Myocyte (in vitro differentiated cells): ENCODE results near the gene DLGAP4. TPM values are rescaled to one million over a fixed set of nuclear protein-coding genes. Genes with fewer than 3 reads are reported as not detected.
"Not testable (repeated sequence)": the region's sequence is repeated elsewhere in the genome, so short reads cannot be mapped to it uniquely, and the experiment has no call there.

Experiments used
- DNase-seq: peaks from one replicate; pipeline ENCODE4 v3.0.0-alpha.2; 2012; ENCODE audit warnings: low read depth
- total RNA-seq: library from RNA; depleted of rRNA; stranded (reverse); fragments of >200 nt; gene quantifications from 2 replicates; pipeline ENCODE4 v1.2.3, GENCODE V29; 2014

The DLGAP4 gene
- total RNA-seq, 1 donor from 2014 or later: 39.7 TPM

DNA sequence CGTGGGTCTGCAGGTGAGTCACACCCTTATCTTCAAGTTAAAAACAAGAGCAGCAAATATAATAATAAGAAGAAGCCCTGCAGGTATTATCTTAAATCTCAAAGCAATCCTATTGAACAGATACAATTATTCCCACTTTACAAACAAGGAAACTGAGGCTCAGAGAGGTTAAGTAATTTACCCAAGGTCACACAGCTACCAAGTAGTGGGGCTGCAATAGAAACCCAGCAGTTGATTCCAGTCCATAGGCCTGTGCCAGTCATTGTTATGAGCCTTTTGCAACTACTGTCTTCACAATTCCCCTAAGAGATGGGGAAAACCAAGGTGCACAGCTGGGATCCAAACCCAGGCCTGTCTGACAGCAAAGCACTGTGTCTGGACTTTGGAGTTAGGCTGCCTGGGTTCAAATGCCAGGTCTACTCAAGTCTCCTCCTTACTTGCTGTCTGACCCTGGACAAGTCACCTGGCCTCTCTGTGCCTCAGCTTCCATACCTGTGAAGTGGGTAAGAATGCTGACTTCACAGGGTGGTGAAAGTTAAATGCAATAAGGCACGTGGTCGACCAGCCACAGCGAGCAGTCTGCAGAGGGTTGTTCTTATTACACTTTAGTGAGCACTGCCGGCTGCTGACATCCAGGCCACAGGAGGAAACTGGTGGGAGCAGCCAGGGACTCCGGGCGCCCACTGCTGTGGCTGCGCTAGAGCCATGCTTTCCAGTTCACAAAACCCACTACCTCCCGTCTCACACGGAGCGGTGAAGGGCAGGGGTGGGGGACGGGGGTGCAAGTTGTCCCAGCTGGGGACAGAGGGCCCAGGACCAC is 241.3 kb downstream of the DLGAP4 start:
- DNase-seq: no peak

GRCh38 chr20:36548006-36548315 is 241.8 kb downstream of the DLGAP4 start:
- DNase-seq: no peak

GRCh38 chr20:36548704-36549627 is 242.8 kb downstream of the DLGAP4 start:
- no peak for DNase-seq

DNA sequence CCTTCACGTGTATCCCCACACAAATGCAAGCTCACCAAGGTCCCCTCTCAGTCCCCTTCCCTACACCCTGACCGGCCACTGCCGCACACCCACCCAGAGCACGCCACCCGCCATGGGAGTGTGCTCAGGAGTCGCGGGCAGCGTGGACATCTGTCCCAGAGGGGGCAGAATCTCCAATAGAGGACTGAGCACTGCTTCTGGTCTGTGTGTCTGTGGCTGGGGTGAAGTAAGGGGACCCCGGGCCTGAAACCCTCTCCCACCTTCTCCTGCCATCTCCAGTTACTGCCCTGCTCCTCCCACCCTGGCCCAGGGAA is 243.4 kb downstream of the DLGAP4 start:
- DNase-seq: no peak

DNA sequence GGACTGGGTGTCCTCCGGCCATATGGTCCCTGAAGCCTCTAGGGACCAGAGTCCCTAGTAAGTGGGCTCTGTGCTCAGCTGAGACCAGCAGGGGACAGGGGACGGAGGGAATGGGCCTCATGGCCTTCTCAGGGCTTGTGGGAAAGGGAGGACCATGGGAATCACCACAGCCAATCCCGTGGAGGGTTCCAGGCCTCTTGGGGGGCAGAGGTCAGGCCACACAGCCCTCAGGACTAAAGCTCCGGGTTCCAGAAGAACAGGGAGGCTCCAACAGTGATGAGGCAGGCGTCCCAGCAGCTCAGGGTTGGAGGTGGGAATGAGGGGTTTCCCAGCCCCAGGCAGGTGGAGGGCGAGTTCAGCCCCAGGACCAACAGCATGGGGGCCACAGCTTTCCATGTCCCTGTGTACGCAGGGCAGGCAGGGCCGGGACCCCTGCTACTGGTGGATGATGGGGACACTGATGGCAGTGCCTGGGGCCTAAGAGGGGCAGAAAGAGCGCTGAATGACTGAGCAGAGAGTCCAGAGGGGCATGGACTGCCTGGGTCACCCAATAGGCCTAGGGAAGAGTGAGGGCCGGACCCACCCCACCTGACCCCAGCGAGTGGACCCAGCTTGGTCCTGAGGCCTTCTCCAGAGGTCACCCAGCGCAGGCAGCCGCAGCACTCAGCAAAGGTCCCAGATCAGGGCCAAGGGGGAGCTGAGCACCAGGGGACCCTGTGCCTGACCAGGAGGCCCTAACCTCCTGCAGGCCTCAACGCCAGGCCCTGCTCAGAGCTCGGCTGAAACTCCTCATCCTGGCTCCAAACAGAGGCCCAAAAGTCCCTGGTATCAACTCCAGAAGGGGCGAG is 244.0 kb downstream of the DLGAP4 start:
- peak; percentile 20 for DNase-seq

DNA sequence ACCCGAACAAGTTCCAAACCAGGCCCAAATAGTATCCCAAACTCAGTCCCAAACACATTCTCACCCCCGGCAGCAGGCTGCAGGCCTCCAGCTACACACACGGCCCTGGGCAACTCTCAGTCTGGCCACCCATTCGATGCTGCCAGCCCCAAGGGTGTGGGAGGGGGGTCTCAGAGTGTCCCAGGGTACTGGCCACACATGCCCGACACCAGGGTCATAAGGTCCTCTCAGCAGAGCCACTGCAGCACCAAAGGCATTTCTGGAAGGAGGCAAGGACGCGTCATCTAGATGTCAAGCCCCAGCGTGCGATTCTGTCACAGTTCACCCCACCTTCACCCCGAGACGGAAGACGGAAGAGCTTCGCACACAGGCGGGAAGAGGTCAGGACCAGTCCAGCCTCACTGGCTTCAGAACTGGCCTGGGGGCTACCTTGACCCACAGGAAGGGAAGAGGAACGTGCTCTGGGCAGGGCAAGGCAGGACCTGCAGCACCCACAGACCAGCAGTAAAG is 244.7 kb downstream of the DLGAP4 start:
- DNase-seq: peak; percentile 28

- no peak for DNase-seq
Observed at GRCh38 chr20:36555248-36555647, 249.1 kb downstream of the DLGAP4 start.

DNA sequence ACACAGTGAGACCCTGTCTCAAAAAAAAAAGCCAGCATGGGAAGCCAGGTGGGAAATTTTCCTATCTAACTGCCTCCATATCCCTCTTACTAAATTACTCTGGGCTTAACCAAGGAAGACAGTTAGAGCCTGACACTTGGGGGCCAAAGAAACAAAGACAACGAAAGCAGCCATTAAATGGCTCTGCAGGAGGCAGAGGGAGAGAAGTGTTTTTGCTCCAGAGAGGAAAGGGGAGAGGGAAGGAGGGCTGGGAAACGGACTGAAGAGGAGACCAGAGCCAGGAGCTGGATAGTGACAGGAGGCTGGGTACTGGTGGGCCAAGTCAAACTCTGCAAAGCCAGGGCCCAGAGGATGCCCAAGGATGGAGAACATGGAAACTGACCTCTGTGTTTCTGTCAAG is 256.6 kb downstream of the DLGAP4 start:
- no peak for DNase-seq

- DNase-seq: no peak
Observed at GRCh38 chr20:36563374-36563773, 257.2 kb downstream of the DLGAP4 start.

DNA sequence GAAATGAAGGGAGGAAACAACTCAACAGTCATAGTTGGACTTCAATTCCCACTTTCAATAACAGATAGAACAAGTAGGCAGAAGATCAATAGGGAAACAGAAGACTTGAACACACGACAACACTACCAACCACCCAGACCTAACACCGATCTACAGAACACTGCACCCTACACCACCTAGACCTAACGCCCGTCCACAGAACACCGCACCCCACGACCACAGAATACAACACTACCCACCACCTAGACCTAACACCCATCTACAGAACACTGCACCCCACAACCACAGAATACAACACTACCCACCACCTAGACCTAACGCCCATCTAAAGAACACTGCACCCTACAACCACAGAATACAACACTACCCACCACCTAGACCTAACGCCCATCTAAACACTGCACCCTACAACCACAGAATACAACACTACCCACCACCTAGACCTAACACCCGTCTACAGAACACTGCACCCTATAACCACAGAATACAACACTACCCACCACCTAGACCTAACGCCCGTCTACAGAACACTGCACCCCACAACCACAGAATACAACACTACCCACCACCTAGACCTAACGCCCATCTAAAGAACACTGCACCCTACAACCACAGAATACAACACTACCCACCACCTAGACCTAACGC is 258.1 kb downstream of the DLGAP4 start:
- DNase-seq: not testable (repeated sequence)

DNA sequence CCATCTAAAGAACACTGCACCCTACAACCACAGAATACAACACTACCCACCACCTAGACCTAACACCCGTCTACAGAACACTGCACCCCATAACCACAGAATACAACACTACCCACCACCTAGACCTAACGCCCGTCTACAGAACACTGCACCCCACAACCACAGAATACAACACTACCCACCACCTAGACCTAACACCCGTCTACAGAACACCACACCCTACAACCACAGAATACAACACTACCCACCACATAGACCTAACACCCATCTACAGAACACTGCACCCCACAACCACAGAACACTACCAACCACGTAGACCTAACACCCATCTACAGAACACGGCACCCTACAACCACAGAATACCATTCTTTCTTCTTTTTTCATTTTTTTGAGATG is 258.6 kb downstream of the DLGAP4 start:
- DNase-seq: not testable (repeated sequence)

DNA sequence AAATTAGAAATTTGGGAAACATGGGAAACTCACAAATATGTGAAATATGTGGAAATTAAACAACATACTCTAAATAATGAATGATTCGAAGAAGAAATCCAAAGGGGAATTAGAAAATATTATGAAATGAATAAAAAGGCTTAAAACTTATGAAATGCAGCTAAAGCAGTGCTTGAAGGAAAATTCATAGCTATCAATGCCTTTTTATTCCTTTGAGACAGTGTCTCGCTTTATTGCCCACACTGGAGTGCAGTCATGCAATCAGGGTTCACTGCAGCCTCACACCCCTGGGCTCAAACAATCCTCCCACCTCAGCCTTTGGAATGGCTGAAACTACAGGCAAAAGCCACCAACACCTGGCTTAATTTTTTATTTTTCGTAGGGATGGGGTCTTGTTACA is 259.4 kb downstream of the DLGAP4 start:
- DNase-seq: no peak

- peak; percentile 70 for DNase-seq
Observed at GRCh38 chr20:36569847-36570429, 263.8 kb downstream of the DLGAP4 start.

GRCh38 chr20:36571564-36572504 is 265.7 kb downstream of the DLGAP4 start:
- no peak for DNase-seq

DNA sequence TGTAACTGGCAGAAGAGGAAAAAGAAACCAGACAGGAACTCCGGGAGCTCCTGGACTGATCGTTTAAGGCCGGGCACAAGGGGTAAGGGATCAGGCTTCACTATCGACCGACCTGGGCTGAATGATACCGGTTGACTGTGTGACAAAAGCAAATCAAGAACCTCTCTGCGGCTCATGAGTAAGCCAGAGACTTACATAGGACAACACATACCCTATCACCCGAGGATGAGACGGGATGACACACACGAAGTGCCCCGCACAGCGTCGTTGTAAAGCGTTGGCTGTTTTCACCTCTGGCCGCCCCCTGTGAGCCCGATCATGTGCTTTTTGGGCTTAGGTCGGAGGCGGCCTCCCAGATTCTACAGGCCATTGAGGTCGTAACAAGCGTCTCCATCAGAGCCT is 266.6 kb downstream of the DLGAP4 start:
- no peak for DNase-seq

DNA sequence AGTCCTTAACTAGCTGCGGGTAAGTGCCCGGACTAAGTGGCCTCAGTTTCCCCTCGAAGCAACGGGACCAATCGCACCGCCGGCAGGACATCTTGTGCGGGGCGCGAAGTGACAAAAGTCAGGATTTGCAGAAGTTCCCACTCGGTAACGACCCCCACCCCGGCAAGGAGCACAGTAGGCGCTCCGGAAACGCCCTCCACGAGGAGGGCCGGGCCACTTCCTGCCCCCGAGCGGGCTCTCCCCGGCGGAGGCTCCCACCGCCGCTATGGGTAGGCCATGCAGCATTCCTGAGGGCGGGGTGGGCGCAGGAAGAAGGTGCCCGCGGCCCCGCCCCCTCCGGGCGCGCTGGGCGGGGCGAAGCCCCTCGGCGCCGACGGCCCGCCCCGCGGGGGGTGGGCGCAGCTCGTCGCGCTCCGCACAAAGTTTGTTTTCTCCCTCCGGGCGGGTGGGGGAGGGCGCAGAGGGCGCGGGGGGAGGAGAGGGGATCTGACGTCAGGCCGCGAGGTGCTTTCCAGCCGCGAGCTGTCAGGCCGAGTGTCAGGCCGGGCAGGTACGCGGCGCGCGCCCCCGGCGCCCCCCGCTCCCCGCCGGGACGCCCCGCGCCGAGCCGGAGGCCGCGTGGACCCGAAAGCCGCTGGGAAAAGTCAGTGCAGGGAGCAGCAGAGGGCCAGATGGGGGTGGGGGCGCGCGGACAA is 267.1 kb downstream of the DLGAP4 start, which contains the start of gene TGIF2:
TSS of gene TGIF2 (plus strand) at position 495 of the 695 bp plus-strand sequence. CDS start 5,178 bp downstream, outside the sequence.
- DNase-seq: peak; percentile 84

DNA sequence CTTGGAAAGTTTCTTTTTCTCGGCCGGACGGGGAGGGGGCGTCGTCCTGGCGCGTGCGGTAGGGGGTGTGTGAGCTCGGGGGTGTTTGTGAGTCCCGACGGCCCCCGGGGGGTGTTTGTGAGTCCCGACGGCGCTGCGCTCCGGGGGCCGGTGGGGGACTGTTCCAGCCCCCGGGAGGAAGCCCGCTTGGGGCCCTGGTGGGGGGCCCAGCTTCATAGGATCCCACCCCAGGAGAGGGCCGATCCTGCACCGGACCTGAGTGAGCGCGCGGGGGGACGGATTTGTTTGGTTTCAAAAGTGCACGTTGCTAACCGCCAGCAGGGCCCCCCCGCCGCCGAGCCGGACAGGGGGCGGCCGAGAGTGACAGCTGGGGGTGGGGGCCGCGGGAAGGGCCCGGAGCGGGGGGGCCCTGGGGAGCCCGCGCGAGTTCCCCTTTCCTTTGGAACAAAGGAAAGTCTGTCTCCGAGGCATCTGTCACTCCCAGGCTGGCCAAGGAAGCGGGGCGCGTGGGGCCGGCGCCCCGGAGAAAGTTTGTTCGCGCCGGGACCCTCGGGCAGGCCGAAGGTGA is 267.7 kb downstream of the DLGAP4 start:
- DNase-seq: peak; percentile 31
